Measurements from ENCODE around the gene LYL1. TPM values are rescaled to one million over a fixed set of nuclear protein-coding genes. Genes with fewer than 3 reads are reported as not detected.

LYL1 gene
- total and polyA plus RNA-seq, 9 of the 15 experiments (the other 6 are each of a cell fraction or from before 2014, with no cell fraction given): 1.3 to 266 (median 34.0) TPM

- H3K4me1 ChIP-seq (replicated peaks in 1 of 2; ENCODE audit: control insufficient read depth in 2 of 2, insufficient read depth in 2 of 2, low read length in 2 of 2): peaks cover 9 to 47% of the 10 kb centered on the region in 2 experiments; a peak in 4 of 5 replicates
- H2AFZ ChIP-seq (ENCODE audit: low read depth, low read length): no peak overlapping the region
- CTCF ChIA-PET (ENCODE audit: low intra/inter-chr PET ratio): no interaction called here
- intact Hi-C loops (cut with micrococcal nuclease) (no loop called here), in situ Hi-C loops (cut with MboI) (no loop called here)
- no peak for FAIRE-seq
- no peaks in the 10 kb centered on the region for H3K27me3 ChIP-seq (ENCODE audit: control insufficient read depth in 2 of 2, insufficient read depth in 2 of 2, low read length in 2 of 2)
- no peak for ATAC-seq
- no peak overlapping the region; a peak in 1 of 4 replicates for H3K9ac ChIP-seq (ENCODE audit: insufficient read depth in 1 of 2, low read depth in 2 of 2, low read length in 2 of 2)
- no peak overlapping the region for H3K4me2 ChIP-seq (ENCODE audit: insufficient read depth, low read length)
- BruUV-seq (replicated peaks): no TSS peak
- peak in 1 of 4 experiments; percentile 63 for DNase-seq (ENCODE audit: extremely low read depth in 1 of 4, low spot score in 3 of 4)
- H4K20me1 ChIP-seq (replicated peaks; ENCODE audit: control insufficient read depth, insufficient read depth, low read length): no peaks in the 10 kb centered on the region
- 55% methylated on average over 12 of the region's 16 CpGs for WGBS (ENCODE audit: insufficient coverage, low coverage, missing lambda C conversion rate)
- H3K36me3 ChIP-seq (ENCODE audit: control insufficient read depth, insufficient read depth, low read length): peaks cover 12% of the 10 kb centered on the region; the same call in 1 of the 3 replicates
- H3K9me1 ChIP-seq (ENCODE audit: control insufficient read depth, insufficient read depth, low read length): no peaks in the 10 kb centered on the region
- H3K4me3 ChIP-seq: no peak overlapping the region
- H3K79me2 ChIP-seq (ENCODE audit: control insufficient read depth, insufficient read depth, low read length): peaks cover 26% of the 10 kb centered on the region
- POLR2A ChIA-PET: interaction anchor here (0.6 to 2.4 kb wide), 7 partner anchors 8 to 182 kb away, joined by 3 to 9 read pairs (median 4); no protein-coding TSS in a partner anchor
- no peaks in the 10 kb centered on the region for H3K9me3 ChIP-seq (replicated peaks; ENCODE audit: control insufficient read depth, insufficient read depth, low read depth, low read length)
- H3K27ac ChIP-seq (ENCODE audit: extremely low read depth, low read depth, low read length): no peak overlapping the region; the same call in 2 of the 3 replicates
- TF ChIP-seq CEBPG (CRISPR knock-in tag; IDR thresholded peaks at IDR 0.05): peak; percentile 80
- peak; percentile 61 to 82 for TF ChIP-seq CEBPG (tag; conservative IDR thresholded peaks at IDR 0.05 in 1 of 2, IDR thresholded peaks at IDR 0.05 in 1 of 2)
- peak; percentile 73 for TF ChIP-seq ATF3 (IDR thresholded peaks at IDR 0.05)
- TF ChIP-seq ATF3 (CRISPR knock-in tag; conservative IDR thresholded peaks at IDR 0.05): no peak
- TF ChIP-seq MEF2A (IDR thresholded peaks at IDR 0.05; ENCODE audit: control insufficient read depth, low read depth, low read length): no peak
- 0 out of 2 replicates have a peak, but pooled peaks have one; percentile 46 for TF ChIP-seq ZBTB5 (IDR thresholded peaks at IDR 0.05)
- TF ChIP-seq NCOA2 (IDR thresholded peaks at IDR 0.05; ENCODE audit: partially characterized antibody in 2 of 2): no peak
- peak; percentile 66 for TF ChIP-seq DPF2 (IDR thresholded peaks at IDR 0.05)
- 0 out of 2 replicates have a peak, but pooled peaks have one; percentile 26 for TF ChIP-seq NFIX (CRISPR knock-in tag; IDR thresholded peaks at IDR 0.05; ENCODE audit: low read depth)
- no peak for TF ChIP-seq KHSRP (IDR thresholded peaks at IDR 0.05)
- TF ChIP-seq ILK (tag; IDR thresholded peaks at IDR 0.05; ENCODE audit: borderline replicate concordance, low read depth): no peak
- TF ChIP-seq CBFB (CRISPR knock-in tag; IDR thresholded peaks at IDR 0.05): no peak
- TF ChIP-seq ZNF274 (IDR thresholded peaks at IDR 0.05; ENCODE audit: borderline replicate concordance, low read depth, low read length): no peak
- no peak for TF ChIP-seq ZNF561 (CRISPR knock-in tag; conservative IDR thresholded peaks at IDR 0.05)
- no peak for TF ChIP-seq PPARD (CRISPR knock-in tag; IDR thresholded peaks at IDR 0.05)
- TF ChIP-seq RBM39 (optimal IDR thresholded peaks at IDR 0.05; ENCODE audit: low read depth, low read length): no peak
- TF ChIP-seq ZKSCAN1 (IDR thresholded peaks at IDR 0.05; ENCODE audit: low read depth, low read length): no peak
- TF ChIP-seq ESRRA (IDR thresholded peaks at IDR 0.05; ENCODE audit: borderline replicate concordance, low read depth): 0 out of 2 replicates have a peak, but pooled peaks have one; percentile 40
- peak; percentile 57; the same call in 1 of the 2 replicates for TF ChIP-seq EGR1 (conservative IDR thresholded peaks at IDR 0.05)
- no peak for TF ChIP-seq ATF1 (CRISPR knock-in tag; IDR thresholded peaks at IDR 0.05)
- TF ChIP-seq ATF1 (tag; IDR thresholded peaks at IDR 0.05): no peak
- TF ChIP-seq TCF3 (CRISPR knock-in tag; IDR thresholded peaks at IDR 0.05): no peak
These were observed 44.3 kb upstream of the LYL1 start for GRCh38 chr19:13146763-13147563.

All from K562 (cell line).